NT2/D1 (cell line): Measurements from ENCODE around the gene TTLL4.

ENCODE experiments used
- SUZ12 ChIP-seq: IDR thresholded peaks from 2 replicates; pipeline ENCODE4 v1.6.1; 2011; ENCODE audit not compliant: insufficient read length, insufficient read depth; ENCODE audit errors: extremely low read depth
- YY1 ChIP-seq: IDR thresholded peaks from 2 replicates; pipeline ENCODE4 v1.6.1; 2011; ENCODE audit not compliant: insufficient read length, insufficient read depth
- ZNF274 ChIP-seq: IDR thresholded peaks from 2 replicates; pipeline ENCODE4 v1.6.1; 2011; ENCODE audit warnings: mild to moderate bottlenecking, low read depth, low read length

DNA sequence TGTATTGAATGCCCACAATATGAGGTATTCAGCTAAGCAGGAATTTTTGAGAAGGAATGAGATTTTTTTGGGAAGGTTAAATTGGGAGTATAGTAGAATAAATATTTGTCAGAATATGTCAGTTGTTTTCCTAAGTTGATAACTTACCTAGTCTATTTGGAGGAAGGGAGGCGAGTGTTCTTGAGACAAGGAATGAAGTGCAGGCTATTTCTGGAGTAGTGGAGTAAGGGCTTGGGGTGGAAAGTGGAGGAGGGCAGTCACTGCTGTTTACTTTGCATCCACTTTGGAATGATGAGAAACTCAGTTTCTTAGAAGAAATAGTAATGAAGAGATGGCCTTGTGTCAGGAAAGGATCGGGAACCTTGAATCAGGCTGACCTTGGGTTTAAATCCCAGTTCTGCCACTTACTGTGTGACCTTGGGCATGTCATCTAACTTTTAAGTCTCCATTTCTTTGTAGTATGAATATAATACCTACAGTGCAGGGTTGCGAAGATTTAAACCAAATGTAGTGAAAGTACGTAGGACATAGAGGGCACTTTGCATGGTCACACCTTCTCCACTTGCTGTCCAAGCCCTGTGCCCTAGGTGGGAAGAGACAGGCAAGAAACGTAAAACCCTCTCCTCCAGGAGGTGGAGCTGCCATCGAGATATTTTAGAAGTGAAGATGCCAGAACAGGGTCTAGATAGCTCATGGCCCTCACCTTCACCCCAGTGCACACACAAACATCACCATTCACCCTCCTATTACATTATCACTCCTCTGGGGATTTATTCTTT, 46.2 kb downstream of the TTLL4 start:
- TF ChIP-seq YY1 (no peak), SUZ12 (no peak), ZNF274 (no peak)
